ENCODE results near the gene SMC3. TPM values are rescaled to one million over a fixed set of nuclear protein-coding genes. Genes with fewer than 3 reads are reported as not detected.
A peak's percentile ranks its signal among the peaks of the same experiment; 100 is the strongest.

Gene SMC3
- polyA plus RNA-seq, 2 of the 4 experiments (the other 2 are of a cell fraction) = 59.5 to 60.5 TPM

GRCh38 chr10:110651044-110651958, 83.8 kb downstream of the SMC3 start:
- DNase-seq (ENCODE audit: low read depth in 1 of 2, low spot score in 1 of 2) = no peak
- ChIA-PET POLR2A (no interaction called here), CTCF (no interaction called here)
- Histone ChIP-seq H3K9me3 (no peaks in the 10 kb centered on the region), H3K4me1 (peaks cover 50% of the 10 kb centered on the region), H3K4me2 (peak overlapping the region; percentile 29; the same call in 2 of the 3 replicates), H3K27ac (peak overlapping the region in 1 of 2 experiments; percentile 36; a peak in 2 of 6 replicates), H3K4me3 (no peak overlapping the region)
- WGBS (ENCODE audit: missing lambda C conversion rate) = 66% methylated on average over 12 of the region's 12 CpGs
- peak in 1 of 2 experiments; percentile 51; a peak in 3 of 6 replicates for ATAC-seq
- TF ChIP-seq FOSL2 (IDR thresholded peaks at IDR 0.05) (no peak), FOSL2 (CRISPR knock-in tag; IDR thresholded peaks at IDR 0.05) (no peak), POLR2A (IDR thresholded peaks at IDR 0.05; ENCODE audit: low read length) (no peak), ZNF302 (CRISPR knock-in tag; IDR thresholded peaks at IDR 0.05) (no peak), JUNB (IDR thresholded peaks at IDR 0.05) (no peak), HOXB5 (CRISPR knock-in tag; IDR thresholded peaks at IDR 0.05) (no peak), NFE2L2 (conservative IDR thresholded peaks at IDR 0.05; ENCODE audit: low read length) (no peak), TFCP2L1 (CRISPR knock-in tag; IDR thresholded peaks at IDR 0.05) (no peak), BHLHE40 (IDR thresholded peaks at IDR 0.05; ENCODE audit: low read depth, low read length) (no peak), CHD4 (IDR thresholded peaks at IDR 0.05; ENCODE audit: borderline replicate concordance) (no peak), MAZ (IDR thresholded peaks at IDR 0.05; ENCODE audit: borderline replicate concordance, low read depth, low read length) (no peak), SREBF2 (IDR thresholded peaks at IDR 0.05) (no peak), MAX (IDR thresholded peaks at IDR 0.05) (no peak), POLR2AphosphoS2 (conservative IDR thresholded peaks at IDR 0.05; ENCODE audit: low read length) (no peak)
- FAIRE-seq = no peak

- Histone ChIP-seq H3K9me3 (no peaks in the 10 kb centered on the region), H3K4me2 (no peak overlapping the region), H3K4me1 (peaks cover 37% of the 10 kb centered on the region), H3K4me3 (no peak overlapping the region), H3K27ac (no peak overlapping the region)
- FAIRE-seq = no peak
- TF ChIP-seq ZSCAN20 (CRISPR knock-in tag; IDR thresholded peaks at IDR 0.05) = no peak
- TF ChIP-seq ZFP36 (IDR thresholded peaks at IDR 0.05; ENCODE audit: borderline replicate concordance, partially characterized antibody) = no peak
- no peak for TF ChIP-seq RAD21 (conservative IDR thresholded peaks at IDR 0.05 in 1 of 2, IDR thresholded peaks at IDR 0.05 in 1 of 2)
- no peak for TF ChIP-seq HOXB5 (CRISPR knock-in tag; IDR thresholded peaks at IDR 0.05)
- no peak for TF ChIP-seq FOXS1 (CRISPR knock-in tag; IDR thresholded peaks at IDR 0.05)
- no peak for TF ChIP-seq CBX2 (IDR thresholded peaks at IDR 0.05; ENCODE audit: borderline replicate concordance, low read depth)
- no peak for DNase-seq (ENCODE audit: low read depth in 1 of 2, low spot score in 1 of 2)
- ChIA-PET POLR2A (no interaction called here), CTCF (interaction anchor here (0.6 to 4.0 kb wide), 3 partner anchors 10 to 423 kb away, joined by 4 to 15 read pairs (median 4); no protein-coding TSS in a partner anchor)
- 60% methylated on average over 6 of the region's 6 CpGs for WGBS (ENCODE audit: missing lambda C conversion rate)
- ATAC-seq = no peak
Observed at GRCh38 chr10:110652475-110653118, 85.1 kb downstream of the SMC3 start.

Small RNA genes lying within 50 kb of the gene (small RNA-seq; reads per million reads assigned to genes)
- 0 reads per million in 6 experiments for gene RF00019

Other genes starting within 250 kb of the SMC3 start
- 152 and 171 TPM in 2 replicates for gene DUSP5, start 69.8 kb upstream of the SMC3 start, polyA plus RNA-seq (2011; rRNA removed)
- 47.9 to 49.3 TPM (median 48.8 TPM) in 3 replicates for gene DUSP5, start 69.8 kb upstream of the SMC3 start, polyA plus RNA-seq (2017; fragmentation: RNase III; extraction: RNeasy Plus Mini Kit Qiagen cat#74134 plus additional on column Dnase treatment)
- 1.5 and 2.0 TPM in 2 replicates for gene RBM20, start 76.6 kb downstream of the SMC3 start, polyA plus RNA-seq (2011; rRNA removed)
- 1.7 to 2.0 TPM (median 1.8 TPM) in 3 replicates for gene RBM20, start 76.6 kb downstream of the SMC3 start, polyA plus RNA-seq (2017; fragmentation: RNase III; extraction: RNeasy Plus Mini Kit Qiagen cat#74134 plus additional on column Dnase treatment)